ENCODE measurements around the gene AEBP2.

The AEBP2 gene

DNA sequence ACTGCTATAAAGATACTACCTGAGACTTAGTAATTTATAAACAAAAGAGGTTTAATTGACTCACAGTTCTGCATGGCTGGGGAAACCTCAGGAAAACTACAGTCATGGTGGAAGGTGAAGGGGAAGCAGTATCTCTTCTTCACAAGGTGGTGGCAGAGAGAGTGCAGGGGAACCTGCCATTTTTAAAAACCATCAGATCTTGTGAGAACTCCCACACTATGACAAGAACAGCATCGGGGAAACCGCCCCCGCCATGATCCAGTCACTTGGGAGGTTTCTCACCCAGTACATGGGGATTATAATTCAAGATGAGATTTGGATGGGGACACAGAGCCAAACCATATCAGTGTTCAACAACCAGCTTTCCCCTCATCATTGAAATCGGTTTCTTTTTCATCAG, 49.9 kb downstream of the AEBP2 start:
- Histone ChIP-seq H3K79me2 (ENCODE audit: insufficient read depth, low read length) (peaks cover 99% of the 10 kb centered on the region), H3K27me3 (ENCODE audit: low read length) (no peaks in the 10 kb centered on the region), H3K9ac (ENCODE audit: low read length) (no peak overlapping the region), H3F3A (ENCODE audit: insufficient read depth) (peaks cover 3% of the 10 kb centered on the region; the same call in 1 of the 2 replicates), H4K20me1 (ENCODE audit: low read depth, low read length) (peaks cover 8% of the 10 kb centered on the region), H3K9me2 (replicated peaks; ENCODE audit: insufficient read depth, low read length) (no peaks in the 10 kb centered on the region), H3K36me3 (ENCODE audit: low read length) (peaks cover 17% of the 10 kb centered on the region; the same call in 1 of the 2 replicates), H2AFZ (ENCODE audit: low read depth, low read length, severe bottlenecking) (no peak overlapping the region), H3K27ac (ENCODE audit: low read depth, low read length) (no peak overlapping the region), H3K4me2 (ENCODE audit: low read depth, low read length, poor library complexity, severe bottlenecking) (no peak overlapping the region), H3K9me3 (ENCODE audit: insufficient read depth, low read length) (no peaks in the 10 kb centered on the region), H3K4me3 (ENCODE audit: insufficient read depth, low read length, poor library complexity, severe bottlenecking) (no peak overlapping the region)
- TF ChIP-seq, protein P1, sequence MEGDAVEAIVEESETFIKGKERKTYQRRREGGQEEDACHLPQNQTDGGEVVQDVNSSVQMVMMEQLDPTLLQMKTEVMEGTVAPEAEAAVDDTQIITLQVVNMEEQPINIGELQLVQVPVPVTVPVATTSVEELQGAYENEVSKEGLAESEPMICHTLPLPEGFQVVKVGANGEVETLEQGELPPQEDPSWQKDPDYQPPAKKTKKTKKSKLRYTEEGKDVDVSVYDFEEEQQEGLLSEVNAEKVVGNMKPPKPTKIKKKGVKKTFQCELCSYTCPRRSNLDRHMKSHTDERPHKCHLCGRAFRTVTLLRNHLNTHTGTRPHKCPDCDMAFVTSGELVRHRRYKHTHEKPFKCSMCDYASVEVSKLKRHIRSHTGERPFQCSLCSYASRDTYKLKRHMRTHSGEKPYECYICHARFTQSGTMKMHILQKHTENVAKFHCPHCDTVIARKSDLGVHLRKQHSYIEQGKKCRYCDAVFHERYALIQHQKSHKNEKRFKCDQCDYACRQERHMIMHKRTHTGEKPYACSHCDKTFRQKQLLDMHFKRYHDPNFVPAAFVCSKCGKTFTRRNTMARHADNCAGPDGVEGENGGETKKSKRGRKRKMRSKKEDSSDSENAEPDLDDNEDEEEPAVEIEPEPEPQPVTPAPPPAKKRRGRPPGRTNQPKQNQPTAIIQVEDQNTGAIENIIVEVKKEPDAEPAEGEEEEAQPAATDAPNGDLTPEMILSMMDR (IDR thresholded peaks at IDR 0.05; ENCODE audit: insufficient read depth, low read length, poor library complexity, severe bottlenecking) = no peak
- no peak for TF ChIP-seq EZH2phosphoT487 (conservative IDR thresholded peaks at IDR 0.05; ENCODE audit: low read length)

DNA sequence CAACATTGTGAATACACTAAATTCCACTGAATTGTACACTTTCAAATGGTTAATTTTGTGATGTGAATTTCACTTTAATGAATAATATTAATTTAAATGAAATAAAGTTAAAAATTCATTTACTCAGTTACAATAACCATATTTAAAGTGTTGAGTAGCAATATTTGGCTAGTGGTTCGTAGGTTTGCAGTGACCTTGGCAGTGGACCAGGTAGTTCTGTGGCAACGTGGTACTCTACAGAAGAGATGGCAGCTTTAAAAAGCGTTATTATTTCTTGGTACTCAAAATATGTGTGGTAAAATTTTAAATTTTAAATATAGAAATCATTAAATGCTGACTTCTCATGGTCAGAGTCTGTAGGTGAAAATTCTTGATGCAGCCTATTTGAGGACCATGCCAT, 51.6 kb downstream of the AEBP2 start:
- no peak for TF ChIP-seq EZH2phosphoT487 (conservative IDR thresholded peaks at IDR 0.05; ENCODE audit: low read length)
- TF ChIP-seq, protein P1 (IDR thresholded peaks at IDR 0.05; ENCODE audit: insufficient read depth, low read length, poor library complexity, severe bottlenecking) = no peak
- H3K4me3 ChIP-seq (ENCODE audit: insufficient read depth, low read length, poor library complexity, severe bottlenecking) = no peak overlapping the region
- peaks cover 6% of the 10 kb centered on the region; the same call in 1 of the 2 replicates for H3F3A ChIP-seq (ENCODE audit: insufficient read depth)
- peaks cover 90% of the 10 kb centered on the region for H3K79me2 ChIP-seq (ENCODE audit: insufficient read depth, low read length)
- H3K27ac ChIP-seq (ENCODE audit: low read depth, low read length) = no peak overlapping the region
- no peaks in the 10 kb centered on the region for H3K9me2 ChIP-seq (replicated peaks; ENCODE audit: insufficient read depth, low read length)
- no peak overlapping the region for H3K9ac ChIP-seq (ENCODE audit: low read length)
- H3K9me3 ChIP-seq (ENCODE audit: insufficient read depth, low read length) = no peaks in the 10 kb centered on the region
- no peaks in the 10 kb centered on the region for H3K27me3 ChIP-seq (ENCODE audit: low read length)
- peak overlapping the region; percentile 23 for H3K4me2 ChIP-seq (ENCODE audit: low read depth, low read length, poor library complexity, severe bottlenecking)
- H3K36me3 ChIP-seq (ENCODE audit: low read length) = peaks cover 26% of the 10 kb centered on the region; the same call in 1 of the 2 replicates
- peaks cover 8% of the 10 kb centered on the region for H4K20me1 ChIP-seq (ENCODE audit: low read depth, low read length)
- H2AFZ ChIP-seq (ENCODE audit: low read depth, low read length, severe bottlenecking) = no peak overlapping the region

DNA sequence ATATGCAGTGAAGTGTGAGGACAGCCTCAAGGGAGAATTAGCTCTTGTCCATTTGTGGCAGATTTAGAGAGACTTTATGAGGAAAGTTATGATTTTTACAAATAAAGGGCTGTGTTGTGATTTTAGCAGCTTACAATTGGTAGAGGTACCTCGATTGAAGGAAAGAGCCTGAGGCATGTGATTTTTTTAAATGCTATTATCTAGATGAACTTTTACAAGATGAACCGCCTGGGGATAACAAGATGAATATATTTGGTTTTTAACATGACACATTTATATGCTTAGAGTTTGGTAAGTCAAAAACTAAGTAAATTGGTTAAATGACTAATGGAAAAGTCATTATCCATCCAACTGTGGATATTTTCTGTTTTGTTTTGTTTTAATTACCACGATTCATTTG, 52.6 kb downstream of the AEBP2 start:
- H3K27me3 ChIP-seq (ENCODE audit: low read length) = no peaks in the 10 kb centered on the region
- no peak for TF ChIP-seq EZH2phosphoT487 (conservative IDR thresholded peaks at IDR 0.05; ENCODE audit: low read length)
- TF ChIP-seq, protein P1 (IDR thresholded peaks at IDR 0.05; ENCODE audit: insufficient read depth, low read length, poor library complexity, severe bottlenecking) = no peak
- no peak overlapping the region for H2AFZ ChIP-seq (ENCODE audit: low read depth, low read length, severe bottlenecking)
- H3K9me2 ChIP-seq (replicated peaks; ENCODE audit: insufficient read depth, low read length) = no peaks in the 10 kb centered on the region
- peaks cover 88% of the 10 kb centered on the region for H3K79me2 ChIP-seq (ENCODE audit: insufficient read depth, low read length)
- no peak overlapping the region for H3K9ac ChIP-seq (ENCODE audit: low read length)
- H3K4me3 ChIP-seq (ENCODE audit: insufficient read depth, low read length, poor library complexity, severe bottlenecking) = no peak overlapping the region
- peaks cover 8% of the 10 kb centered on the region for H4K20me1 ChIP-seq (ENCODE audit: low read depth, low read length)
- peaks cover 6% of the 10 kb centered on the region; the same call in 1 of the 2 replicates for H3F3A ChIP-seq (ENCODE audit: insufficient read depth)
- peaks cover 31% of the 10 kb centered on the region; the same call in 1 of the 2 replicates for H3K36me3 ChIP-seq (ENCODE audit: low read length)
- H3K9me3 ChIP-seq (ENCODE audit: insufficient read depth, low read length) = no peaks in the 10 kb centered on the region
- no peak overlapping the region for H3K4me2 ChIP-seq (ENCODE audit: low read depth, low read length, poor library complexity, severe bottlenecking)
- H3K27ac ChIP-seq (ENCODE audit: low read depth, low read length) = no peak overlapping the region
